T-helper 2 cell (primary cell): Measurements from ENCODE around the gene TJP2.
"Not testable (repeated sequence)": the region's sequence is repeated elsewhere in the genome, so short reads cannot be mapped to it uniquely, and the experiment has no call there.

Experiments
- DNase-seq, 5 experiments: peaks; one replicate each; pipeline versions ENCODE4 v3.0.0 to v3.0.0-alpha.2; 2012 to 2022

Gene TJP2

DNA sequence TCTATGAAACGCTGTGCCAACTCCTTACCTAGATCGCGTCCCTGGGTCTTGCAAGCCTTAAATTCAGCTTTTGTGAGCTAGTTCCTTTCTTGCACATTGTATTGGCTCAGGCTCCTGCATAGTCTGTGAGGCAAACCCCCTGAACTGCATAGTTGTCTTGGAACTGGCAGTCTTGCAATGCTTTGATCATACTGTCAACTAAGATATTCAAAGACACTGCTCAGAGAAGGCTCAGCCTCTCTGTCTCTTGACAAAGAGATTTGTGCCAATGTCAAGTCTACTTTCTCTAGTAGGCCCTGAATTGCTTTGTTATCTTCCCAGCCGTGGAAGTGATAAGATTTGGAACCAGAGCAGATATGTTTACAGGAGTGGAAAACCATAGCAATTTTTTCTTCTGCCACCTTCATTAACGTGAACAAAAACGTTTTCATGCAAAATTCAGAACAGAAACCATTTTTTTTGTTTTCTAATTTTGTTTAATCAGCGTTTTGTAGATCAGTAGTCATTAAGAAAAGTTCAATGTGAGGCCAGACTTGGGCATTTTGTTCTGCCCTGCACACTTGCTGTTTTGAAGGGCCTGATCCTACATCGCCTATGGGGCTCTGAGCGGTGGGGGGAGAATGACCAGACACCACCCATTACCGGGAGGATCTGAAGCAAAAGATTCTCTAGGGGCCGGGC is 123.4 kb downstream of the TJP2 start:
- DNase-seq, result no peak

DNA sequence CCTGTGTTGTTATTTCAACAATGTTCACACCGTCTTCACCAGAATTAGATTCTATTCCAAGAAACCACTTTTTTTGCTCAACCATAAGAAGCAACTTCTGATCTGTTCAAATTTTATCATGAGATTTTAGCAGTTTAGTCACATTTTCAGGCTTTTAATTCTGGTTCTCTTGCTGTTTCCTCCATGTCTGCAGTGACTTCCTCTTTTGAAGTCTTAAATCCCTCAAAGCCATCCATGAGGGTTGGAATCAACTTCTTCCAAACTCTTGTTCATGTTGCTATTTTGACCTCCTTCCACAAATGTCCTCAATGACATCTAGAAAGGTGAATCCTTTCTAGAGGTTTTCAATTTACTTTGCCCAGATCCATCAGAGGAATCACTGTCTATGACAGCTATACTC is 125.2 kb downstream of the TJP2 start:
- DNase-seq, result no peak

DNA sequence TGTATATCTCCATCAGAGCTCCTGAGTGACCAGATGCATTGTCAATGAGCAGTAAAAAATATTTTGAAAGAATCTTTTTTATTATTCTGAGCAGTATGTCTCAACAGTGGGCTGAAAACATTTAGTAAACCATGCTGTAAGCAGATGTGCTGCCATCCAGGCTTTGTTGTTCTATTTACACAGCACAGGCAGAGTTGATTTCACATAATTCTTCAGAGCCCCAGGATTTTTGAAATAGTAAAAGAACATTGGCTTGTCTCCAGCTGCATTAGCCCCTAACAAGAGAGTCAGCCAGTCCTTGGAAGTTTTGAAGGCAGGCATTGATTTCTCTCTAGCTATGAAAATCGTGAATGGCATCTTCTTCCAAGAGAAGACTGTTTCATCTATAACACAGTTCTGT is 125.7 kb downstream of the TJP2 start:
- DNase-seq, result no peak

DNA sequence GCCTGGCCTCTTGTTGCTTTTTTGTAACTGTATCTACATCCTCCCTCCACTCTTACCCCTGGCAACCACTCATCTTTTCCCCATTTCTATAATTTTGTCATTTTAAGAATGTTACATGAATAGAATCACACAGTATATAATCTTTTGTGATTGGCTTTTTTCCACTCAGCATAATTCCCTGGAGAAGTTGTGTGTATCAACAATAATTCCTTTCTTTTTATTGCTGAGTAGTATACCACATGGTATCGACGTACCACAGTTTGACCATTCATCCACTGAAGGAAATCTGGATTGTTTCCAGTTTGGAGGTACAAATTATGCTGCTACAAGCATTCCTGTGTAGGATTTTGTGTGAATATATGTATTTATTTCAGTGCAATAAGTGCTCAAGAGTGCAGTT is 129.3 kb downstream of the TJP2 start:
- DNase-seq, result no peak

DNA sequence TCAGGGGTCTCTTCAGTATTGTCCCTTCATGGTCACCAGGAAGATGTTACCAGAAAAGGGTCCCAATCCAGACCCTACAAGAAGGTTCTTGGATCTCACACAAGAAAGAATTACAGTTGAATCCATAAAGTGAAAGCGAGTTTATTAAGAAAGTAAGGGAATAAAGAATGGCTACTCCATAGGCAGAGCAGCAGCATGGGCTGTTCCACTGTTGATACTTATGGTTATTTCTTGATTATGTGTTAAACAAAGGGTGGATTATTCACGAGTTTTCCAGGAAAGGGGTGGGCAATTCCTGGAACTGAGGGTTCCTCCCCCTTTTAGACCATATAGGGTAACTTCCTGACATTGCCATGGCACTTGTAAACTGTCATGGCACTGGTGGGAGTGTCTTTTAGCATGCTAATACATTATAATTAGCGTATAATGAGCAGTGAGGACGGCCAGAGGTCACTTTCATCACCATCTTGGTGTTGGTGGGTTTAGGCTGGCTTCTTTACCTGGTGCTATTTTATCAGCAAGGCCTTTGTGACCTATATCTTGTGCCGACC is 132.9 kb downstream of the TJP2 start:
- not testable (repeated sequence) for DNase-seq

DNA sequence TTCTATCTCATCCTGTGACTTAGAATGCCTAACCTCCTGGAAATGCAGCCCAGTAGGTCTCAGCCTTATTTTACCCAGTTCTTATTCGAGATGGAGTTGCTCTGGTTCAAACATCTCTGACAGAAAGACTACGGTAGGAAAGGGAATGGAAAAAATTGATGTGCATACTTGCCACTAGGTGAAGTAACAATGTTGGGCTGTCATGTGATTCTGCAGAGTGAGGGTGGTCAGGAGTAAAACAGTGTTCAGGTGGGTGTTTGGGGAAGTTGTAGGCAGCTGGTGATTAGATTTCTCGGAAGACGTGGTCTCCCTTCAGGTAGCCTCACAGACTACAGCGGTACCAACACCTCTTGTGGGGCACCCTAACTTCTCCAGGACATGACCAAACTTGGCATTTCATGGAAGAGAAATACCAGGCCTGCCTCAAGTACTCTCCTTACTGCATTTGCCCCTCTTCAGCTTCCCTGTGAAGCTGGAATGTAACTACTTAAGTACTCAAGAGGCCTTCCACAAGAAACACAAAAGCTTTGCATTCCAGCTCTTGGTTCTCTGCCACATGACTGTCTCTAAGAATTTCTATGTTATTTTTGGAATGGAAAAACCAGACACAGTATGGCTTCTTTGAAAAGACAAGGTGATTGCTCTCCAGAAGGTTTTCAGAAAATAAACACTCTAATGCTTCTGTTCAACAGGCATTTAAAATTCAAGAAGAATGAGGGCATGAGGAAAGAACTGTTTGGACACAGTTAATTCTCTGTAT is 133.5 kb downstream of the TJP2 start:
- no peak for DNase-seq

DNA sequence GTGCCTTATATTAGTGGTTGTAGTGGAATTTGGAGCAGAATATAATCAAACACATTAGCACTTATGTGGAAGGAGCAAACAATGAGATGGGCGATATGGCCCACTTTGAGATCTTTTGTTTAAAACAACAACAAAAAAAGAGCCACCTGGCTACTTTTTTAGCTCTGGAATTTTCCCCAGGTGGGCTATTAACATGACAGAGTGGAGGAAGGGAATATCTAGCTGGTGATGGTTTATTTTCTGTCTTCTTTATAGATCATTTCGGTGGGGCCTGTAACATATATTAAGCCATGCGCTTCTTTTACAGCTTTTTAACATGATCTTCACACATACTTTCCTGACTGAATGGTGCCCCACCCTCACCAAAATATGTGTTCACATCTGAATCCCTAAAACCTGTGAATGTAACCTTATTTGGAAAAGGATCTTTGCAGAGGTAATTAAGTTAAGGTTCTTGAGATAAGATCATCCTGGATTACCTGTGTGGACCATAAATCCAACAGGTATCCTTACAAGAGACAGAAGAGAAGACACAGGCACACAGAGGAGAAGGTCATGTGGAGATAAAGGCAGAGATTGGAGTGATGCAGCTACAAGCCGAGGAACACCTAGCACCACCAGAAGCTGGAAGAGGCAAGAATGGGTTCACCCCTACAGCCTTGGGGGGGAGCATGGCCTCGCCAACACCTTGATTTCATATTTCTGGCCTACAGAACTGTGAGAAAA is 134.3 kb downstream of the TJP2 start:
- DNase-seq, result no peak

DNA sequence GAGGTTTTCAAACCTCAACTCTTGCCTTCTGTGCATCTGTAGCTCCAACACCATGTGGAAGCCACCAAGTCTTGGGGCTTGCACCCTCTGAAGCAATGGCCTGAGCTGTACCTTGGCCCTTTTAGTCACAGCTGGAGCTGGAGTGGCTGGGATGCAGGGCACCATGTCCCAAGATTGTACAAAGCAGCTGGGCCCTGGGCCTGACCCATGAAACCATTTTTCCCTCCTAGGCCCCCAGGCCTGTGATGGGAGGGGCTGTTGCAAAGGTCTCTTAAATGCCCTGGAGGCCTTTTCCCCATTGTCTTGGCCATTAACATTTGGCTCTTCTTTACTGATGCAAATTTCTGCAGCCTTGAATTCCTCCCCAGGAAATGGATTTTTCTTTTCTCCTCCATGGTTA is 139.1 kb downstream of the TJP2 start:
- DNase-seq, result no peak

DNA sequence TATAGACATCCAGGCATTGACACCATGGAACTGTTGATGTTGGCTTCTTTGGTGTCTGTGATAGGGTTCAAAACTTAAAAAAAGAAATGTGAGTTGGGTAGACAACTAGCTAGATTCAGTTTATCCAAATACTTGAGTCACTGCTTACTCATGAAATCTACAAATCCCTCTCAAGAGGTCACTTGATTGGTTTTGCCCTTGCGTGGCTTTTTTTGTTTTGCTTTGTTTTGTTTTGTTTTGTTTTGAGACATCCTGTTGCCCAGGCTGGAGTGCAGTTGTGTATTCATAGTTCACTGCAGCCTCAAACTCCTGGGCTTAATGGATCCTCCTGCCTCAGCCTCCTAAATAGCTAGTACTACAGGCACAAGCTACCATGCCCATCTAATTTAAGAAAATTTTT is 140.5 kb downstream of the TJP2 start:
- DNase-seq, result no peak

DNA sequence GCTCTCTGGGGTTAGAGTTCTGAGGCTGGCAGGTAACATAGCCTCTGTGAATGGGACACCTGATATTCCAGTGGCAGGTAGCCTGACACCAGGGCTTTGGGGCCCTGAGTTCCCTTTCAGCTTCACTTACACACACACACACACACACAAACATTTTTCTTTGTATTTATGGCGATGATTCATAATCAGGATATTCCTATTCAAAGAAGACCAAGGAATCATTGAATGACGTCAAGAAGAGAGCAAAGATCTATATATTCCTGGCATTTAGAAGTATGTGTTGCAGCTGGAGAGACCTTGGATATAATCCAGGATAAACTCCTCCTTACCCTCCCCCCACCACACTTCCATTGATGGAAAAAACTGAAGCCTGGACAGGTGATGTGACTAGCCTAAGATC is 143.0 kb downstream of the TJP2 start:
- DNase-seq, result no peak

DNA sequence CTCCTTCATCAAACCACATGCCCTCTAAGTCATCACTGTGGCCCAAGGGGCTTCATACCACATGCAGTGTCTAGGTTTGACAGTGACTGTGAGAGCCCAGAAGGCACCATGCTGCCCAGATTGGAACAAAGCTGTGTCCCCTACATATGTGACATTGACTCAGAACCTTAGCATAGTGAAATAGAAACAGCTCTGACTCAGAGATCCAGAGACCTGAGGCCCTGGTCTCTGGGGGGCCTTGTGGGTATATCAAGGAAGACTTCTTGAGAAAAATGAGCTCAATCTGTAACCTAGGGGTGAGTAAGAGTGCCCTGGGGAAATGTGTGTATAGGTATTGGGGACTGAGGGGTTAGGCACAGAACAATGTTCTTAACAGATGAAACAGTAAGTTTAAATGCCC is 143.8 kb downstream of the TJP2 start:
- DNase-seq, result peak in 1 of 5 experiments; percentile 17

DNA sequence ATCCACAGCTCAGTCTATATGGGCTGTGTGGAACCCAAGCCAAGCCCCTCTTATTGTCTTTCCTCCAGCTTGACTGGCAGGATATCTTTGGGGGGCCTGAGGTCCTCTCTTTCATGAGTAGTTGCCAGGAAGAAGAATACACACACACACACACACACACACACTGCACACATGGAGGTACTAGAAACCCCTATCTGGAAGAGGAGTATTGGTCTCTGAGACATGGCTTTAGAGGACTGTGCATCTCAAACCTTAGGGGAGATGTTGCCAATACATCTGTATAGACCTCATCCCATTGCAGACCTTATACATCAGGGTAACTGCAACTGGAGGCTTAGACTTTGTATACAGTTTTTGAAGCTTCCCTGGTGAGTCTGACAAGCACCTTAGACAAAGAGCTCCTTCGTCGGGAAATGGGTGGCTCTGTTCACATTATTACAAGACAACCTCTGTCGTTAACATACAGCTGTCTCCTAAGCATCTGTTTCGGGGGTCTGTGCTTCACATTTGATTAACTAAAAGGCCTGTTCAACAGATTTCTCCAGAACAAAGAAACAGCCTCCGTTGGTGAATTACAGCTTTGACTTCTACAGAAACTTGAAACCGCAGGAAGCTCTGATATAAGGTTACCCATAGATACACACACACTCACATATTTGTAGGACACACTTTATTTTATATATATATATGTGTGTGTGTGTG is 145.4 kb downstream of the TJP2 start:
- no peak for DNase-seq

DNA sequence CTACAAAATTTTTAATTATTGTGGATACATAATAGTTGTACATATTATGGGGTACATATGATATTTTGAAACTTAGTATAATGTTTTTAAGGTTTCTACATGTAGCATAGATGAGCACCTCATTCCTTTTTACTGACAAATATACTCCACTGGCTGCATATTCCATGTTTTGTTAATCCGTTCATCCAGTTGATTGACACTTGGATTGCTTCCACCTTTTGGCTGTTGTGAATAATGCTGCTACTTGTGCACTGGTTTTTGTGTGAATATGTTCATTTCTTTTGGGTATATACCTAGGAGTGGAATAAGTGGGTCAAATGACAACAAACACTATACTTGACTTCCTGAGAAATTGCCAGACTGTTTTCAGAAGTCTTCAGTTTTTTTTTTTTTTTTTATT is 148.2 kb downstream of the TJP2 start:
- DNase-seq, result no peak

DNA sequence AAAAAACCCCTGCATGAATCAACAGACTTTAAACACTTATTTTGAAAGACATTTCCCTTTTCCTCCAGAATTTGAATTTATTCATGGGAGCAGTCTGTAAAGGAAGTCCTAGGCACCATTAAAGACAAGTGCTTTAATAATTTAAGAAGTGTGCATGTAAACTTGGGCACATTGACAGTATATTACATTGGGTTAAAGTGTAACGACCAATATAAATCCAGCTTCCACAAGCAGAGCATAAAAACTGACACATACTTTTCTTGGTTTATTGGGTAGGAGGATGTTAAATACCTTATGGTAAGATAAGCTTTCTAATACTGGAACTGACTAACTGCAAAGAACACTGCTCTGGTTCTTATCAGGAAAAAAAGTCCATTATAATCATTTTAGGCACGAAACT is 149.8 kb downstream of the TJP2 start:
- no peak for DNase-seq
